Measurements from ENCODE around the gene TMEM135.

DNA sequence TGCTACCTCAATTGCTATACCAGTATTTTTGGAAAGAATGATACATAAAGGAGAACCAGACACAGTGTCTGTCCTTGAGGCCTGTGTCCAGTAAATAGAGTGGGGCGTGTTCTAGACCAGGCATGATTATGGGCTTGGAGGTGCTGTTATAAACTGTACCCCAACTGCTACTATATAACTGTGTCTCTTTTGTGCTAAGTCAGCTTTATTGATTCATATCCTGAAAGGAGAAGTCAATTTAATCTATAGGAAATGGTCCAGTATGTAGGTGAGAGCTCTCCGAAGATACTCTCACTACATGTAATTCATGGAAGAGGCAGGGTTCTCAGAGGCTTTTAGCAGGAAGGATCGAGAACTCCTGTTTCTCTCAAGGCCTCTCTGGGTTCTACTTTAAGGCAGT lies 334.3 kb downstream of the TMEM135 start:
- TF ChIP-seq, protein P1, sequence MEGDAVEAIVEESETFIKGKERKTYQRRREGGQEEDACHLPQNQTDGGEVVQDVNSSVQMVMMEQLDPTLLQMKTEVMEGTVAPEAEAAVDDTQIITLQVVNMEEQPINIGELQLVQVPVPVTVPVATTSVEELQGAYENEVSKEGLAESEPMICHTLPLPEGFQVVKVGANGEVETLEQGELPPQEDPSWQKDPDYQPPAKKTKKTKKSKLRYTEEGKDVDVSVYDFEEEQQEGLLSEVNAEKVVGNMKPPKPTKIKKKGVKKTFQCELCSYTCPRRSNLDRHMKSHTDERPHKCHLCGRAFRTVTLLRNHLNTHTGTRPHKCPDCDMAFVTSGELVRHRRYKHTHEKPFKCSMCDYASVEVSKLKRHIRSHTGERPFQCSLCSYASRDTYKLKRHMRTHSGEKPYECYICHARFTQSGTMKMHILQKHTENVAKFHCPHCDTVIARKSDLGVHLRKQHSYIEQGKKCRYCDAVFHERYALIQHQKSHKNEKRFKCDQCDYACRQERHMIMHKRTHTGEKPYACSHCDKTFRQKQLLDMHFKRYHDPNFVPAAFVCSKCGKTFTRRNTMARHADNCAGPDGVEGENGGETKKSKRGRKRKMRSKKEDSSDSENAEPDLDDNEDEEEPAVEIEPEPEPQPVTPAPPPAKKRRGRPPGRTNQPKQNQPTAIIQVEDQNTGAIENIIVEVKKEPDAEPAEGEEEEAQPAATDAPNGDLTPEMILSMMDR (IDR thresholded peaks at IDR 0.05): no peak
- no peak for TF ChIP-seq EZH2 (IDR thresholded peaks at IDR 0.05; ENCODE audit: borderline replicate concordance, insufficient read depth, low read depth, low read length, poor library complexity, severe bottlenecking)
